ENCODE results near the gene GALNT13.

Gene GALNT13

DNA sequence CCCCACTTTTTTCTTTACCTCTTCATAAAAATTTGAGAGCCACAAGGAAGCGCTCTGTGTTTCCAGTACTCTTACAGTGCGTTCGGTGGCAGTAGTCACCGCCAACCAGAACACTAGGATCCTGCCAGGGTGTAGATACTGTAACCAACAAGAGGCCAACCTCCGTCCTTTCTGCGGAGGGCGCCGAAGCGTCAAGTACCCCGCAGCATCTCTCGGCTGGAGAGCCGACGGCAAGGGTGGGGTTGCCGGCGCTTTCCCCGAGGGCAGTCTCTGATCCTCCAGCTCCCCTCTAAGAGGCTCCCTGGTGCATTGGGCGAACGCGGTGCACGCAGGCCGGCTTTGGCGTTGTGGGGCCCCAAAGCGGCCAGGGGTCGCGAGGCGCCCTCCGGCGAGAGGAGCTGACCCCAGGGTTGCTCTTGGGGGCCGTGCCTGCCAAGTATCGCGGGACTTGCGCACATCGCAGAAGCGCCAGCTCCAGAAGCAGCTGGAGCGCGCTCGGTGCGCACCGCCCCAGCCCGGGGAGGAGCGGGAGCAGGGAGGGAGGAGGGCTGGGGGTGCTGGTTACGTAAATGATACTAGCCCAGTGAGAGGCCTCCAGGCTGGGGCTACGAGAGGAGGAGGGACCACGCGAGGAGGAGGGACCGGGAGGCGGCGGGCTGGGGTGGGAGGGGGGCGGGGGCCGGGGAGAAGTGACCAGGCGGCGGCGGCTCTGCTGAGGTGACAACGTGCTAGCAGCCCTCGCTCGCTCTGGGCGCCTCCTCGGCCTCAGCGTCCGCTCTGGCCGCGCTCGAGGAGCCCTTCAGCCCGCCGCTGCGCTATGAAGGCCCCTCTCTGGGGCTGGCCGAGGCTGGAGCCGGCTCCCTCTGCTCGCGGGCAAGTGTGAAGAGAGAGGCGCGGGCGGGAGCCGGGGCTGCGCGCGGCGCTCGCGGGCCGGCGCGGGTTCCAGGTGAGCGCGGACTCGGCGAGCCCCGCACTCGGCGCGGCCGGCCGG, at the start of gene GALNT13:
TSS of gene GALNT13 (plus strand) at position 692 of the 991 bp plus-strand sequence.
- DNase-seq: no peak

DNA sequence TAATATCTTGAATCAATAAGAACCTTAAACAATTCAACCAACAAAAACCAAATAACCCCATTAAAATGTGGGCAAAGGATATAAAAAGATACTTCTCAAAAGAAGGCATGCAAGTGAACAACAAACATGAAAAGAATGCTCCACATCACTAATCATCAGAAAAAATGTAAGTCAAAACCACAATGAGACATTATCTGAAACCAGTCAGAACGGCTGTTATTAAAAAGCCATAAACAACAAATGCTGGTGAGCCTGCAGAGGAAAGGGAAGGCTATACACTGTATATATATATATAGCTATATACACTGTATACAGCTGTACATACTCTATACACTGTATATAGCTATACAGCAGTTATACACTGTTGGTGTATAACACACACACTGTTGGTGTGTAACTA, 47.8 kb upstream of the GALNT13 start:
- no peak for DNase-seq

DNA sequence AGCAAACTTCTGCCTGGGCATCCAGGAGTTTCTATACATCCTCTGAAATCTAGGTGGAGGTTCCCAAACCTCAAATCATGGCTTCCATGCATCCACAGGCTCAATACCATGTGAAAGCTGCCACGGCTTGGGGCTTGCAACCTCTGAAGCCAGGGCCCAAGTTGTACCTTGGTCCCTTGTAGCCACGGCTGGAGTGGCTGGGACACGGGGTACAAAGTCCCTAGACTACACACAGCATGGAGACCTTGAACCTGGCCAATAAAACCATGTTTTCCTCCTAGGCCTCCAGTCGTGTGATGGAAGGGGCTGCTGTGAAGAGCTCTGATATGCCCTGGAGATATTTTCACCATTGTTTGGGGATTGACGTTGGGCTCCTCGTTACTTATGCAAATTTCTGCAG, 43.4 kb upstream of the GALNT13 start:
- DNase-seq: no peak

DNA sequence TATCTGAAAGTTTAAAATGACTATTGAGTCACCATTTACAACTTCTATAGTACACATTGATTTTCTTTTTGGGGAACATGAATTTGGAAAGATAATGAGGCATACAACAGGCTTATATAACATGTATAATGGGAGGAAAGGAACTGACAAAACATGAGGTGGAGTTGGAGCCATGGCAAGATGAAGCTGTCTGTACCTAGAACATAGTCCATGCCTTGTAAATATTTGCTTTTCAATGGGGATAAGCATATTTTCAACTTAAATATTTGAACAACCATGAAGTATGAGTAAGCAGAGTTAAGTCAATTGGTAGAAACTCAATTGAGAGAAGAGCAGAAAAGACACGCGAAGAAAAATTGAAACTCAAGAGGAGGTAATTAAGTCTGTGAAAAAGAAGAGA, 37.1 kb upstream of the GALNT13 start:
- no peak for DNase-seq

DNA sequence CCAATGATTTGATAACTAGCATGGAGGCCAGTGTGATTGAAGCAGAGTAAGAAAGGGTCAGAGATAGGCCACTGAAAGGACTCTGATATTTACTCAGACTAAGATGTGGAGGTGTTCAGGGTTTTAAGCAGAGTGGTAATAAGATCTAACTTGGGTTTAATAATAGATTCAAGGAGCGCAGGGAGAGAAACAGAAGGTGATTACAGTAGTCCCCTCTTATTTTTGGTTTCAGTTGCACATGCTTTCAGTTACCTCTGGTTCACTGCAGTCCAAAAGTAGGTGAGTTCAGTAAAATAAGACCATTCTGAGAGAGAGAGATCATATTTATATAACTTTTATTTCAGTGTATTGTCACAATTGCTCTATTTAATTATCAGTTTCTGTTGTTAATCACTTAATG, 13.5 kb upstream of the GALNT13 start:
- DNase-seq: no peak

DNA sequence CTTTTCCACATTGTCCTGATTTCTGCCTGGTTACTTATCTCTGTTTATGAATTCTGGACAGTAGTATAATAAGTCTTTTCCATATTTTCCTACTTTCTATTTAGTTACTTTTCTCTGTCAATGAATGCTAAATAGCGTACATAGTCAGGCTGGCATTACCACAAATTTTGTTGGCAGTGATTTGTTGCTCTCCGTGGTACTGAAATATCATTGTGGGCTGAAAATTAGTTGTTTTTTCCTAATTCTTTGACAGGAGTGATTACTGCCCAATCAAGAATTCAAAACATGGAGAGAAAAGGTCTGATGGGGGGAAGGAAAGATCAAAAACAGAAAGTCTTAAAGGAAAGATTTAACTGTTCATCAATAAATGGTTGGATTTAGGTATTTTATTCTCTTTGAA, 7.7 kb upstream of the GALNT13 start:
- DNase-seq: no peak

DNA sequence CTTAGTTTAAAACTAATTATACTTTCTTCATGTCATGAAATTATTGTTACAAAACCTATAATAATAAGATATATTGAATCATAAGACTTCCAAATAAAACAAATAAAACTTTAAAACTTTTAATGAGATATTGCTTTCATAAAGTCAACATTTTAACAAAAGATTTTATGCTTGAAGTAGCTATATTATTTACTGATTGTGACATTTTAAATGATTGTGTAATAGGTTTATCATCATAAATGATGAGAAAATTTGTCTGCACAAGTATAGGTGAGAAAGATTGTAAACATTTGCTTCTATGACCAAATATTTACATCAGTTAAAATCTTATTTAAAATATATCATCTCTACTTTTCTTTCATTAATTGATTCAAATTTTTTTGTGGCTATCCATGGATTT, 5.1 kb upstream of the GALNT13 start:
- DNase-seq: no peak

DNA sequence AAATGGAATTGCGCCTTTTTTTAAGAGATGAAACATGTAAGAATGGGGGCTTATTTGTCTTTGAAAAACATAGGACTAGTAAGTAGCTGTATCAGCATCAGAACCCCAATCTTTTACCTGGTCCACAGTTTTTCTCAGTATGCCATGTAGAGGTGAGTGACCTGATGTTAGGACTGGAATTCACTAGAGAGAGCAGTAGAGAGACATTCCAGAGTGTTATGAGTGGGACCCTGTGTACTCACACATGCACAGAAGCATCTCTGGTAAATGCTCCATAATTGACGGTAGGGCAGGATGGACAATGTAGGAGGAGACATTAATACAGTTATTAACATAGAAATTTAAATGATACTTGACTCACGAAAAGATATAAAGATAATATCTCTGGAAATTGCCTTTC, 1.4 kb upstream of the GALNT13 start:
- DNase-seq: no peak

DNA sequence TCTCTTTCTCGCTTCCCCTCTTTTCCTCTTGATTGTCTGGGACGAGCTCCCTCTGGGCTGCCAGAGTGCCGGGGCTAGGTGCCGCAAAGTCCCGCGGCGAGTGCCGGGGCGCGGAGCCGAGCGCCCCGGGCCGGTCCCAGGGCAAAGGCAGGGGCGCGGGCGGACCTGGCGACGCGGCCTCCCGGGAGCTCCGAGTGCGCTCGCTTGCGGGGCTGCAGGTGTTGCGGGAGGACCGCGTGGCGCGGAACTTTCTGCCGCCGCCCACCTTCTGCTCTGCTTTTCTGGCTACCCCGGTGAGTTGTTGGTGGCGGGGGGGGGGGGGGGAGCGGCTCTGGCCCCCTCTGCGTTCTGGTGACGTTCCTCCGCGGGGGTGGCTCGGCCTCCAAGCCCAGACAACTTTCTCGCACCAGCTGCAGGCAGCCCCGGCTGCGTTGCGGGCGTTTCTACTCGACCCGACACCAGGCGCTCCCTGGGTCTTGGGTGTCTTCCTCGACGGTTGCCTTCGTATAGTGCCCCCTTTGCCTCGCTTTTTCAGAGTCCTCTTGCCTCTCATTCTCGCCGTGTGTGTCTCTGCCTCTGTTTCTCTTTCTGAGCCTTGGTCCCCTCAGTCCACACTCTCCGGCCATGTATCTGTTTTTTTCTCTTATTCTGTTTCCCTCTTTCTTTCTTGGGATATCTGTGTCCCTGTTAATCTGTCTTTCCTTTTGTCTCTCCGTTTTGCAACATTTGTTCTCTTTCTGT, 759 bp downstream of the GALNT13 start:
- no peak for DNase-seq

DNA sequence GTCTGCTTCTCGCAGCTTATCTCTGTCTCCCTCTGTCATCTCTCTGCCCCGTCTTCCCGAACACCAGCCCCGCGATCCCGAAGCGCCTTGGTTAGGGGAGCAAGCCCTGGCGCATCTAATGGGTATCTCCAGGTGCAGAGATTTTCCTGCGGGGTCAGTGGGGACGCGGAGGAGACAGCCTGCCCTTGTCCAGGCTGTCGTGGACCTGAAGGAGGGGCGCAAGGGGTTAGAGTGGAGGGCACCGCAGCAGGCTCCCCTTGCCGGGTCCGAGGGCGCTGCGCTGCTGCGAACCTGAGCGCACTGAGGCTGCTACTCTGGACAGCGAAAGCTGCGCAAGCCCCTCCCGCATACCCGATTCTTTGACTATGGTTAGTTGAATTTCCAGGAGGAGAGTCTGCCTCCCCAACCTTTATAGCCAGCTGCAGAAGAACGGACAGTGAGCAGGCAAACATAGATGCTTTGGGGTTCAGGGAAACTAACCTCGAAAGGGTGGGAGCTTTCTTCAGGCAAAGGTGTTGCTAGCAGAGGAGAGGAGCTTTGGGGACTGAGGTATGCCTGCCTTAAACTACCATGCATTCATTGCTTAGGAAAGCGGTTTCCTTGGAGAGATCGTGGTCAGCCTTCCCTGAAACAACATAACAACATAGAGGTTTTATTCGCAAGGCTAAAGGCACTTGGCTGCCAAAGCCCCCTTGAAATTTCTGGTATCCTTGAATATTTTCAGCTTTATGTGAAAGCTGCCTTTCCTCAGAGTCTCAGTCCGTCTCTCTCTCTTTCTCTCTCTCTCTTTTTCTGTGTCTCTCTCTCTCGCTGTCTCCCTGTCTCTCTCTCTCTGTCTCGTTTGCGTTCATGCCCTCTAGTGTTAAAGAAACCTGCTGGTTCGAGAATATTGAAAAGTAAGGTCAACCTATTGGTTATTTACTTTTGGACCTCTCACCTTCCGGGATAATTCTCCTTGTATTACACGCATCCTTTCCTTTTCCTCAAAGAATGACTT, 1.6 kb downstream of the GALNT13 start:
- no peak for DNase-seq

DNA sequence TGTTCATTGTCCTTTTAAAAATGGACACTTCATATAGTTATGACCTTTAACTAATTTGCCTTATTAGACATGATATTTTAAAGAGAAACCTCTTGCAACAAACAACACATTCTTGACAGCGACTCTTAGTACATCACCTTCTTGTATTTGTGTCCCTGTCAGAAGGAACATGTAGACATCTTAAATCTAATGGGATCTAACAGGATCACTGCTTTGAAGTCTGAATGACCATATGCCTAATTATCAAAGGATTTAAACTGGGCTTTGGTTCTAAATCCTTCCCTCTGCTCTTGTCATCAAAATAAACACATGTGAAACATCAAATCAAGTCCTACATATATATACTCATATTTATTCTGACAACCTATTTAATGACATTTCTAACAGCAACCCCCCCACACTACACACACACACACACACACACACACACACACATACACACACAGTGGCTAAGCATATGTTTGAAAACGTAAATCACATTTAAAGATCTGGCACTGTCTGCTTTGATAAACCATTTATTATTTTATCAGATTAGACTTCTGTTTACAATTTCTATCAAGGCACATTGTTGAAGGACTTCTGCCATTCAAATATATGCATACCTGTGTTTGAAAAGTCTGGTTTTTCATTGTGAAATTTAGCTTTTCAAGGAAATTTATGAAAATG, 4.2 kb downstream of the GALNT13 start:
- no peak for DNase-seq

DNA sequence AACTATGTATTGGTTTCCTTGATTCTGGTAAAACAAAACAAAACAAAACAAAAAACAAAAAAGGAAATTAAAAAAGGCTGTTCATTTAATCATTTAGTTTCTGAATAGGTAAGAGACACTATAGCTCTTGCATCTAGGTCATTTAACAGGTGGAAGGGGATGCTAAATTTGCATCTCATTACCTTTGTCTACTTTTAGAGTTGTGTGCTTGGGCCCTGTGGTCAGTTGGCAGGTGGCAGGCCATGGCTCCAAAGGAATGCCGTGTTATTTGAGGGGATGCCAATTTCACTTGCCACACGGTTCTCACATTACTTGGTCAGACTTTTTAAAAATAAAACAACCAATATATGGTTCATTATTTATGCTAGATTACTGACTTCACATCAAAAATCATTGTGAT, 9.2 kb downstream of the GALNT13 start:
- no peak for DNase-seq

DNA sequence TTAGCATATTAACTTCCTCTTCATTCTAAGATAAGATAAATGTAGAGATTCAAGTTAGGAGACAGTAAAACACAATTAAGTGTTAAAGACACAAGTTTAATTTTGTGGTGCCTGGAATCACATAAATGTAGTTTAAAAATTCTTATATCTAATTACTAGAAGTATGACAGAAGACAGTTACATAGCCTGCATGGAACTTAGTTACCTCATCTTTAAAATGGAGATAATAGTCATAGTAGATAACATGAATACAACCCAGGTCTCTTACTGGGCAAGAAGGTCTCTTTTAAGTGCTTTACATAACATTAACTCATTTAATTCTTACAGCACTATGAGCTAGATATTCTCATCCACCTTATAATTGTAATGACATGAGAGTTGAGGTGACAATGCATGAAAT, 15.1 kb downstream of the GALNT13 start:
- DNase-seq: no peak

DNA sequence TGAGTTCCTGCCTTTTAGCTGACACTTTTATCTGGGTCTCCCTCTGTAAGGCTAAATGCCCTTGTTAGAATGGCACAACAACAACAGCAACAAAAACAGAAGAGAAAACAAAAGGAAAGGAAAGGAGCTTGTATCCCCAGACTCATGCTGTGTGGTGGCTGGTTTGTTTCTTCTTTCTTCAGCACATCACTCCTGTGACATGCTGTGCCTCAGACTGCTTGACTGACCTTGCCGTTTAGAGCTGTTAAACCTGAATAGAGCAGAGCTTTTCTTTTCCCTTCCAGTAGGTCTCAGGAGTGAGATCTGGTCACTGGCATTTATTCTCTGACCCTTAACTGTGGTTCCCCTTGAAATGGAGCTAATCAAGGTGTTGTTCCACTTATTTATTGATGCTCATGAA, 18.9 kb downstream of the GALNT13 start:
- DNase-seq: no peak

DNA sequence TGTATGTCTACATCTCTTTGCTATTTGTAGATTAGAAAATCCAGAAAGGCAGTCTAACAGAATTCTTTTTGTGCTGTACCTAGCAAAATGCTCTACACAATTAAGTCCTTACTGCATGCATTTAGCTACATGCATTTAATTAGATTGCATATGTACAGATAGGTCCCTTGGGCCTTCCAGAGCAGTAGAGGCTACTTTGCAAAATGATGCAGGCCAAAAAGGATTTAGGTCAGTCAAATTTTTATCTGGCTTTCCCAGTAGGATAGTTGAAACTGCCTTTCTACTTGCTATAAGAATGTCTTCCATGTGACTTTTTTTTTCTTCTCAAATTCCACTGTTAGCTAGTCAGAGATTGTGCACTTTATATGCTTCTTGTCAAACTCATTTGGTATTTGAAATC, 19.3 kb downstream of the GALNT13 start:
- DNase-seq: no peak

DNA sequence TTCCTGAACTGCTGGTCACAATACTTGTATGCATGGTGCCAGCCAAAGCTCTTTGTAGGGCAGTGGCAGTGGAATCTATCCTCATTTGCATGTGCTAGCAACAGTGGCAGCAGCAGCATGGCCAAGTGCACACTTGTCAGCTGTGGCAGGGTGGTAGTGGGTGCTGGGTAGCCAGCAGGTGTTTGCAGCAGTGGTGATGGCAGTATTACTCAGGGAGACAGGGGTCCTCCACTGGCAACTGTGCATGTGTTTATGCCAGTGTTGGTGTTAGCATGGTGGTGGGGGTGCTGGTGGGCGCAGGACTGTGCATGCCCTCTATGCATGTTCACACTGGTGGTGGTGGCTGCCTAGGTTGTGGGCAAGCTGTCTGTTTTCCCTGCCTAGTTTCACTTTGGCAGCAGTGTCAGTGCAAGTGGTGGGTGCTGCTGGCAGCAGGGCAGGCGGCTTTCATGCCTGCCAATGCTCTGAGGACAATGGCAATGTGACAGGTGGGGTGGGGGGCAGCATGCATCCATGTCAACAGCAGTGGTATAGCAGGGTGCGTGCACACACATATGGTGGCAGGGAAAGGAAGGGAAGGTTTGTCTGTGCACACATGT, 41.2 kb downstream of the GALNT13 start:
- no peak for DNase-seq

DNA sequence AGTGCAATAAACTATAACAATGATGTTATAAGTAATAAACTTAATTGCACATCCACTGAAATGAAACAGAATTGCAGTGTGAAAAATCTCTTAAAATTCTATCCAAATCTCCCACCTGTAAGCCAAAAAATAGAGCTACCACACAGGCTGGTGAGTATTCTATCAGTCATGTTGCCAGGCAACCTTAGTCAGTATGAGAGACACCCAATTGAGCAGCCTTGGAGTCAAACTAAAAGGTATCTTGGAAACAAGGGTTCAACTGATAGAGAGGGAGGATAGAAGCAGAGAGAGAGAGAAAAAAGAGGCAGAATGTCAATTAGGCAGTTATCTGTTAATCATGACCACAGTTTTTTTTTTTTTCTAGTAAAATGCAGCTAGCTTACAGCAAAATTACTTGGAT, 45.8 kb downstream of the GALNT13 start:
- no peak for DNase-seq

DNA sequence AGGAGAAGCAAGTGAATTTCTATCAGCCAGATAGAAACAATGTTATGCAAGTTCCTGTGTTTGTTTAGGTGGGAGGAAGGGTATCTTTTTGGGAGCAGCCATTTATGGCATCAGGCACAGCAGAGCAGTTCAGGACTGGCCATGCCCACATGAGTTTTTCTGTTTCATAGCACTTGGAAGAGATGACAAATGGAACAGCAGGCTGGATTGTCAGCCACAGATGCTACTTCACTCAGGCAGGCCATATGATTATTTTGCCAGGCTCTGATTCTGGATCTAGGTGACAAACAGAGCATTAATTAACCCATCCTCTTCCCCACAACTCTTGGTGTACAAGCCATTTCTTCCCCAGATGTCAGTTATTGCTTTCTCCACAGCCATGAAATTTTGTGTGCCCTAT, 63.8 kb downstream of the GALNT13 start:
- DNase-seq: no peak

DNA sequence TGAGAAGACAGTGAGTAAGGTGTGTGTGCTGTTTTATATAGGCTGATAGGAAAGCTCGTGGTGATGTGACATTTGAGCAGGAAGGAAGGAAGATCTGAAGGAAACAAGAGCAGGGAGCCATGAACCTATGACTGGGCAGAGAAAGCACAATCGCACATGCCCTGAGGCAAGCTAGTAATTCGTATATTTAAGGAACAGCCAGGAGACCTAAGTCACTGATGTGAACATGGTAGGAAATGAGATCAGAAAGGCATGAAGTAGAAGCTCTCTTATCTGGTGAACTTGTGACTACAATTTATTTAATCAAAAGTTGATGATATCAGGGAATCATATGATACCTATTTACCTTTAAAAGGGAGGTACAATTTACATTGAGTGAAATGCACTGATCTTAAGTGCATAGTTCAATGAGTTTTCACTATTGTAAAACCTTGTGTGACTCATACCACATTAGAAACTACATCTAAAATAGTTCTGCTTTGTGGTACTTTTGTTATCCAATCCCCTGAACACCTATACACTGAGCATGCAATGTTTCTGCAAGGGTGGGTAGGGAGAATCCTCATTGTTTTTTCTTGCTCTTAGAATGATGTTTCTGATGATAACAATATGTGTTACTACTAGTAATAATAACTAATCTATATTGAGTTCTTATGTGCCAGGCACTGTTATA, 67.5 kb downstream of the GALNT13 start:
- no peak for DNase-seq

DNA sequence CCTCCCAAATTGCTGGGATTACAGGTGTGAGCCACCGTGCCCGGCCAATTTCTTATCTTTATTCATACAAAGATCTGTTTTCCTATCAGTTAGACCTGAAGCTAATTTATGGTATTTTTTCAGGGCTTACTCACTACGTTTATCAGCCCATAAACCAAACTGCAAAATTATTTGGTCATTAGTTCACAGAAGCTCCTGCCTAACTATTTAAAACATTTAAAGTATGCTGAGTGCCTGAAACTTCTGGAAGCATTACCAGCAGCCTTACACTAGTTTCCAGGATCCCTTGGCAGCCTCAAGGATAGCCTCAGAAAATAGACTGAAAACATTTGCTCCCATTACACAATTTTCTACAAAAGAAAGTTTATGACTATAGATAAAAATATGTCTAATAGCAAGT, 68.8 kb downstream of the GALNT13 start:
- no peak for DNase-seq

DNA sequence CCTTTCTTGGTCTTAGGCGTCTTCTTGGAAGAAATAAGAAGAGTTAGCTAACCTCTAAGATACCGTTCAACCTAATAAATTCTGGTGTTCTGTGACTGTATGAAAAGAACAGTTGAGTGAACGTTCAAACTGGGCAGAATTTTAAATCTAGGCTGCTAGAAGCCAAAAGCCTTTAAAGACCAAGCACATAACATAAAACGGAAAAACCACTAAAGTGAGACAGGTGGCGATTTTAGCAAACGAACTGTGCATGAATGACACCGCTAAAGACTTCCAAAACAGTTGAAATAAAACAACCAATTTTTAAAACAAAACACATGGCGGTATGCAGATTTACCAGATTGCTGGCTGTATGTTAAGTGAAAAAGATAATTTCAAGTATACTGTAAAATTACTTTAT, 73.1 kb downstream of the GALNT13 start:
- DNase-seq: no peak

Data from CD4-positive, alpha-beta T cell treated with Interleukin-12 subunit alpha and Interleukin-12 subunit beta, for 1 hour (primary cell).